HG03108 (cell line): ENCODE results near the gene BRAF.
A peak's percentile ranks its signal among the peaks of the same experiment; 100 is the strongest.
"Not testable (repeated sequence)": the region's sequence is repeated elsewhere in the genome, so short reads cannot be mapped to it uniquely, and the experiment has no call there.

ENCODE experiments used
- ATAC-seq: cut with Tn5 transposase; IDR thresholded peaks from one replicate; pipeline ENCODE4 v1.9.1; 2021; ENCODE audit warnings: moderate library complexity; ENCODE audit not compliant: unreplicated experiment

BRAF gene

GRCh38 chr7:140924821-140925421 lies at the start of gene BRAF:
BRAF (minus strand) TSS chr7:140924929; CDS start chr7:140924703, 226 bp downstream.
- ATAC-seq: peak; percentile 29

- ATAC-seq: no peak
Measured at GRCh38 chr7:140972876-140973829, 48.4 kb upstream of the BRAF start.

DNA sequence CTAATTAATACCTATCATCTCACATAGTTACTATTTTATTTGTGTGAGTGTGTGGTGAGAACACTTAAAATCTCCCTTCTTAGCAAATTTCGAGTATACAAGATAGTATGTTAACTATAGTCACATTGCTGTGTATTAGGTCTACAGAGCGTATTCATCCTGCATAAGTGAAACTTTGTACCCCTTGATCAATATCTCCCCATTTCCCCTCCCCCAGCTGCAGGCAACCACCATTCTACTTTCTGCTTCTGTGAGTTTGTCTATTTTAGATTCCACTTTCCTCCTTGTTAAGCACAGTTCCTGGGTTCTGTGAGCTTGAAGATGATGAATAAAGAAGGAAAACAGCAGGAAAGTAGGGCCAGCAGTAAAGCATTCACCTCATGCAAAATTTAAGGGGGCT lies 47.6 kb upstream of the BRAF start:
- no peak for ATAC-seq

GRCh38 chr7:140967438-140967837 lies 42.7 kb upstream of the BRAF start:
- no peak for ATAC-seq

- no peak for ATAC-seq
Measured at GRCh38 chr7:140966561-140967233, 42.0 kb upstream of the BRAF start.

GRCh38 chr7:140961117-140961516 lies 36.4 kb upstream of the BRAF start:
- ATAC-seq: no peak

- not testable (repeated sequence) for ATAC-seq
Measured at GRCh38 chr7:140956997-140957396, 32.3 kb upstream of the BRAF start.

GRCh38 chr7:140945940-140946339 lies 21.2 kb upstream of the BRAF start:
- no peak for ATAC-seq

GRCh38 chr7:140942242-140942641 lies 17.5 kb upstream of the BRAF start:
- ATAC-seq: not testable (repeated sequence)

GRCh38 chr7:140940898-140941297 lies 16.2 kb upstream of the BRAF start:
- ATAC-seq: no peak

GRCh38 chr7:140937702-140938264 lies 13.1 kb upstream of the BRAF start:
- ATAC-seq: no peak

DNA sequence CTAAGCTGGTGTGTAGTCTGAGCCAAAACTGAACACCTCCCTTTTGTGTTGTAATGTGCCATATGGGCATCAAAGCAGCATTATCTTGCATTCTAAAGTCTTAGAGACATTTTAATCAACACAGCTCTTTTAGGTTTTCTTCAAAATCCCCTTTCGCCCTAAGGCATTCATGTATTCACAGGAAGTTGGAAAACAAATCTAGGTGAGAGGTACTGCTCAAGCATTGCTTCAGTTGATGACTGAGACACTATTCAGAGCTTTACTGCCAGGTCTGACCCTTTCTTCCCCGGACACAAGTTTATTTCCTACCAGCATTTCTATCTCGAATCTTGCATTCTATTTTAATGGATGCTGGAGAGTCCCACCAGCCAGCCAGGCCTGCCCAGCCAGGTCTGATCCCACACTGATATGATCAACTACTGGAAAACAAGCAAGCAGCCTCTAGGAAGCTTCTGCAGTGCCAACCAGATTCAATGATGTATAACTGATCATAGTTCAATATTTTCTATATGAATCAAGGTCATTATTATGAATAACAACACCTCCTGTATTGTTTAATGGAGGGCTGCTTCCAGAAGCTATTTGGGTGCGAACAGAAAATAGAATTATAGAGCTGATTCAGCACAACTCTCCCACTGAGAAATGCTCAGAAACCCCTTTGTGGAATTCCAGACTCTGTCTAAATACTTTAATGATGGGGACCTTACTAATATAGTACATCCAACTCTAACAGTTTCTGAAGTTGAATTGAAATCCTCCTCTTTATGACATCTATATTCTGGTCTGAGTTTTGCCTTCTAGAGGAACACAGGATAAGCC lies 4.0 kb upstream of the BRAF start:
- ATAC-seq: no peak

- ATAC-seq: not testable (repeated sequence)
Measured at GRCh38 chr7:140927945-140928344, 3.2 kb upstream of the BRAF start.

- ATAC-seq: no peak
Measured at GRCh38 chr7:140927351-140927750, 2.6 kb upstream of the BRAF start.

GRCh38 chr7:140926021-140926817 lies 1.5 kb upstream of the BRAF start:
- ATAC-seq: no peak

GRCh38 chr7:140924019-140924820 lies 509 bp downstream of the BRAF start:
- ATAC-seq: peak; percentile 86

- peak; percentile 7 for ATAC-seq
Measured at GRCh38 chr7:140923358-140924006, 1.2 kb downstream of the BRAF start.

- ATAC-seq: no peak
Measured at GRCh38 chr7:140922741-140923345, 1.9 kb downstream of the BRAF start.
